Breast epithelium (tissue), 4 donors: ENCODE measurements around the gene ATP2C2. TPM values are rescaled to one million over a fixed set of nuclear protein-coding genes. Genes with fewer than 3 reads are reported as not detected.

Experiments used
- DNase-seq, 2 donors: peaks; one replicate each; pipeline ENCODE4 v3.0.0-alpha.2; 2019; ENCODE audit warnings: low spot score in 2 of 2
- H3K27ac ChIP-seq, 2 donors: fragments of 200-600 bp; sonication (generic) in 1 of 2; one replicate each; pipeline ENCODE4 v1.5.1; 2016 to 2019; ENCODE audit warnings: mild to moderate bottlenecking in 1 of 2
- H3K27me3 ChIP-seq, 2 donors: fragments of 200-600 bp; sonication (generic) in 1 of 2; one replicate each; pipeline versions ENCODE4 v1.5.1 to v1.6.0; 2017 to 2019; ENCODE audit warnings: control low read depth in 1 of 2, mild to moderate bottlenecking in 1 of 2
- H3K36me3 ChIP-seq: fragments of 200-600 bp; one replicate; pipeline ENCODE4 v1.5.1; 2019
- H3K4me1 ChIP-seq, 2 donors: fragments of 200-600 bp; sonication (generic); one replicate each; pipeline ENCODE4 v1.5.1; 2016 to 2019; ENCODE audit warnings: control low read depth in 1 of 2
- H3K4me3 ChIP-seq, 3 donors: fragments of 200-600 bp; sonication (generic); 1 replicate in 2 of 3; 2 replicates in 1 of 3; pipeline ENCODE4 v1.5.1; 2016 to 2019; ENCODE audit warnings: mild to moderate bottlenecking in 3 of 3, moderate library complexity in 2 of 3
- H3K9me3 ChIP-seq, 2 donors: fragments of 200-600 bp; sonication (generic) in 1 of 2; one replicate each; pipeline ENCODE4 v1.5.1; 2016 to 2019; ENCODE audit warnings: control low read depth in 1 of 2
- CTCF ChIP-seq, 3 donors: fragments of 450-650 bp; IDR thresholded peaks; one replicate each; pipeline ENCODE4 v1.5.1; 2016 to 2017; ENCODE audit warnings: antibody characterized with exemption in 3 of 3, mild to moderate bottlenecking in 3 of 3, moderate library complexity in 3 of 3
- POLR2A ChIP-seq: fragments of 450-650 bp; IDR thresholded peaks from one replicate; pipeline ENCODE4 v1.6.1; 2016; ENCODE audit warnings: antibody characterized with exemption, mild to moderate bottlenecking, moderate library complexity
- POLR2AphosphoS5 ChIP-seq, 3 donors: sonication (generic); formaldehyde crosslinking; IDR thresholded peaks; one replicate each; pipeline ENCODE4 v1.6.1; 2017; ENCODE audit warnings: antibody characterized with exemption in 3 of 3
- intact Hi-C: fragments of 100-400 bp; cut with DNase I; formaldehyde crosslinking; loops from one replicate; pipeline ENCODE4 v1.15.1; 2023; ENCODE audit warnings: low total_unique reads
- total RNA-seq, 3 donors: library from RNA; depleted of rRNA; stranded (reverse); fragments of >200 nt; gene quantifications; one replicate each; pipeline ENCODE4 v1.1.0, GENCODE V29; 2016

The ATP2C2 gene
- total RNA-seq, 3 donors from 2014 or later: 6.0 to 28.5 TPM; not detected in 1

GRCh38 chr16:84349862-84350684, 18.3 kb upstream of the ATP2C2 start:
- Histone ChIP-seq H3K4me3 (no peak overlapping the region), H3K27ac (no peak overlapping the region), H3K36me3 (no peaks in the 10 kb centered on the region), H3K9me3 (no peaks in the 10 kb centered on the region), H3K27me3 (no peaks in the 10 kb centered on the region), H3K4me1 (no peaks in the 10 kb centered on the region)
- TF ChIP-seq POLR2A (no peak), POLR2AphosphoS5 (IDR thresholded peaks at IDR 0.05) (no peak)
- DNase-seq: no peak
- intact Hi-C loops: no loop called here

- intact Hi-C loops: no loop called here
- Histone ChIP-seq H3K27me3 (no peaks in the 10 kb centered on the region), H3K4me3 (no peak overlapping the region), H3K27ac (no peak overlapping the region), H3K9me3 (no peaks in the 10 kb centered on the region), H3K4me1 (no peaks in the 10 kb centered on the region), H3K36me3 (no peaks in the 10 kb centered on the region)
- no peak for DNase-seq
- TF ChIP-seq POLR2AphosphoS5 (IDR thresholded peaks at IDR 0.05) (no peak), POLR2A (no peak), CTCF (IDR thresholded peaks at IDR 0.05) (no peak)
Observed at GRCh38 chr16:84350685-84351400, 17.5 kb upstream of the ATP2C2 start.

GRCh38 chr16:84351630-84352029, 16.7 kb upstream of the ATP2C2 start:
- DNase-seq: no peak
- H3K4me3 ChIP-seq: no peak overlapping the region
- H3K27me3 ChIP-seq: no peaks in the 10 kb centered on the region
- H3K4me1 ChIP-seq: peaks cover 0 to 5% of the 10 kb centered on the region in 2 donors
- intact Hi-C loops: no loop called here
- H3K27ac ChIP-seq: no peak overlapping the region
- no peaks in the 10 kb centered on the region for H3K9me3 ChIP-seq
- no peak for TF ChIP-seq CTCF (IDR thresholded peaks at IDR 0.05)
- TF ChIP-seq POLR2AphosphoS5 (IDR thresholded peaks at IDR 0.05): no peak
- no peak for TF ChIP-seq POLR2A
- H3K36me3 ChIP-seq: no peaks in the 10 kb centered on the region

DNA sequence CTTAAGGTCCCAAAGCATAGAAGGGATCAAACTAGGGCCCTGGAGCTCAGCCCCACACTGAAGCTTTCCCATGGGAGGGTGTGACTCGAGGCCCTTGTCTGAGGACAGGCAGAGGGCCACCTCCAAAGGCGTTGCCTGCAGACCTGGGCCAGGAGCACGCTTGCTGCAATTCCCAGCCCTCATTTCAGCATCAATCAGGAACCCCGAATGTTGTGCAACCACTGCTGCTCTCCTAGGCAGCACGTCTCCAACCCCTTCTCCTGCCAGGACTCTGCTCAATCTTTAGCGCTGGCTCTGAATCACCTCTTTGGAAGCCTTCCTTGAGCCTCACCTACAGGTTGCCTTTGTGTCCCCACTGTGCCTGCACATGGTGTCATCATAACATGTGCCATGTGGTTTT, 14.0 kb upstream of the ATP2C2 start:
- H3K27me3 ChIP-seq: no peaks in the 10 kb centered on the region

GRCh38 chr16:84355149-84355548, 13.2 kb upstream of the ATP2C2 start:
- no peak for DNase-seq
- intact Hi-C loops: no loop called here
- TF ChIP-seq CTCF (IDR thresholded peaks at IDR 0.05) (no peak), POLR2A (no peak)
- no peaks in the 10 kb centered on the region for H3K36me3 ChIP-seq
- H3K4me3 ChIP-seq: no peak overlapping the region
- H3K4me1 ChIP-seq: peaks cover 0 to 5% of the 10 kb centered on the region in 2 donors
- no peaks in the 10 kb centered on the region for H3K9me3 ChIP-seq
- no peaks in the 10 kb centered on the region for H3K27me3 ChIP-seq
- H3K27ac ChIP-seq: no peak overlapping the region

More for the DNA sequence above, 14.0 kb upstream of the ATP2C2 start:
- Histone ChIP-seq H3K4me3 (no peak overlapping the region), H3K27ac (no peak overlapping the region), H3K4me1 (peaks cover 0 to 5% of the 10 kb centered on the region in 2 donors), H3K9me3 (no peaks in the 10 kb centered on the region), H3K36me3 (no peaks in the 10 kb centered on the region)
- no peak for DNase-seq
- intact Hi-C loops: no loop called here
- TF ChIP-seq CTCF (IDR thresholded peaks at IDR 0.05) (no peak), POLR2AphosphoS5 (IDR thresholded peaks at IDR 0.05) (no peak), POLR2A (no peak)
